Effector memory CD4-positive, alpha-beta T cell (primary cell): ENCODE results near the gene PLAAT1.

ENCODE experiments used
- DNase-seq, 3 donors: peaks; one replicate each; pipeline ENCODE4 v3.0.0-alpha.2; 2020
- H3K27ac ChIP-seq: 2 replicates; pipeline ENCODE4 v1.7.0; 2013; ENCODE audit warnings: mild to moderate bottlenecking, low read length, moderate library complexity; ENCODE audit not compliant: insufficient read depth, poor library complexity, severe bottlenecking
- H3K27me3 ChIP-seq: replicated peaks from 2 replicates; pipeline ENCODE4 v1.7.0; 2013; ENCODE audit warnings: mild to moderate bottlenecking, low read length; ENCODE audit not compliant: insufficient read depth, control insufficient read depth, poor library complexity, severe bottlenecking
- H3K36me3 ChIP-seq: 2 replicates; pipeline ENCODE4 v1.7.0; 2013; ENCODE audit warnings: mild to moderate bottlenecking, low read length, moderate library complexity; ENCODE audit not compliant: control insufficient read depth, insufficient read depth
- H3K4me1 ChIP-seq: 2 replicates; pipeline ENCODE4 v1.7.0; 2013; ENCODE audit warnings: low read length, mild to moderate bottlenecking; ENCODE audit not compliant: control insufficient read depth, insufficient read depth, poor library complexity, severe bottlenecking
- H3K4me3 ChIP-seq: 2 replicates; pipeline ENCODE4 v1.7.0; 2013; ENCODE audit warnings: low read length, low read depth, mild to moderate bottlenecking; ENCODE audit not compliant: insufficient read depth, poor library complexity, severe bottlenecking
- H3K9me3 ChIP-seq: 2 replicates; pipeline ENCODE4 v1.7.0; 2013; ENCODE audit warnings: mild to moderate bottlenecking, low read length, moderate library complexity; ENCODE audit not compliant: control insufficient read depth

Gene PLAAT1

GRCh38 chr3:193248848-193249468, 7.9 kb downstream of the PLAAT1 start:
- Histone ChIP-seq H3K4me3 (no peak overlapping the region), H3K4me1 (no peaks in the 10 kb centered on the region), H3K27ac (no peak overlapping the region), H3K9me3 (no peaks in the 10 kb centered on the region), H3K36me3 (no peaks in the 10 kb centered on the region), H3K27me3 (no peaks in the 10 kb centered on the region)
- DNase-seq = no peak

- H3K4me3 ChIP-seq = no peak overlapping the region
- no peaks in the 10 kb centered on the region for H3K4me1 ChIP-seq
- no peak overlapping the region for H3K27ac ChIP-seq
- H3K27me3 ChIP-seq = no peaks in the 10 kb centered on the region
- H3K9me3 ChIP-seq = no peaks in the 10 kb centered on the region
- DNase-seq = no peak
- H3K36me3 ChIP-seq = no peaks in the 10 kb centered on the region
These were observed 9.5 kb downstream of the PLAAT1 start for GRCh38 chr3:193250492-193250891.

- Histone ChIP-seq H3K9me3 (no peaks in the 10 kb centered on the region), H3K36me3 (no peaks in the 10 kb centered on the region), H3K27me3 (no peaks in the 10 kb centered on the region), H3K4me3 (no peak overlapping the region), H3K27ac (no peak overlapping the region), H3K4me1 (no peaks in the 10 kb centered on the region)
- no peak for DNase-seq
These were observed 13.1 kb downstream of the PLAAT1 start for GRCh38 chr3:193253986-193254660.

- no peaks in the 10 kb centered on the region for H3K27me3 ChIP-seq
- DNase-seq = no peak
- no peaks in the 10 kb centered on the region for H3K9me3 ChIP-seq
- no peak overlapping the region for H3K4me3 ChIP-seq
- no peak overlapping the region for H3K27ac ChIP-seq
- no peaks in the 10 kb centered on the region for H3K4me1 ChIP-seq
- H3K36me3 ChIP-seq = no peaks in the 10 kb centered on the region
These were observed 20.9 kb downstream of the PLAAT1 start for GRCh38 chr3:193261970-193262369.

- H3K27ac ChIP-seq = no peak overlapping the region
- no peaks in the 10 kb centered on the region for H3K9me3 ChIP-seq
- H3K36me3 ChIP-seq = no peaks in the 10 kb centered on the region
- no peak for DNase-seq
- H3K27me3 ChIP-seq = no peaks in the 10 kb centered on the region
- no peaks in the 10 kb centered on the region for H3K4me1 ChIP-seq
- H3K4me3 ChIP-seq = no peak overlapping the region
These were observed 21.7 kb downstream of the PLAAT1 start for GRCh38 chr3:193262707-193263106.

- no peak overlapping the region for H3K27ac ChIP-seq
- H3K9me3 ChIP-seq = no peaks in the 10 kb centered on the region
- no peaks in the 10 kb centered on the region for H3K36me3 ChIP-seq
- DNase-seq = no peak
- no peaks in the 10 kb centered on the region for H3K27me3 ChIP-seq
- H3K4me3 ChIP-seq = no peak overlapping the region
- no peaks in the 10 kb centered on the region for H3K4me1 ChIP-seq
These were observed 28.5 kb downstream of the PLAAT1 start for GRCh38 chr3:193269343-193270028.

- no peak for DNase-seq
- Histone ChIP-seq H3K36me3 (no peaks in the 10 kb centered on the region), H3K4me1 (no peaks in the 10 kb centered on the region), H3K4me3 (no peak overlapping the region), H3K27me3 (no peaks in the 10 kb centered on the region), H3K27ac (no peak overlapping the region), H3K9me3 (no peaks in the 10 kb centered on the region)
These were observed 29.4 kb downstream of the PLAAT1 start for GRCh38 chr3:193270451-193270850.

GRCh38 chr3:193271101-193271840, 30.2 kb downstream of the PLAAT1 start:
- Histone ChIP-seq H3K27ac (no peak overlapping the region), H3K36me3 (no peaks in the 10 kb centered on the region), H3K4me3 (no peak overlapping the region), H3K4me1 (no peaks in the 10 kb centered on the region), H3K27me3 (no peaks in the 10 kb centered on the region), H3K9me3 (no peaks in the 10 kb centered on the region)
- no peak for DNase-seq

- Histone ChIP-seq H3K4me1 (no peaks in the 10 kb centered on the region), H3K27ac (no peak overlapping the region), H3K36me3 (no peaks in the 10 kb centered on the region), H3K4me3 (no peak overlapping the region), H3K27me3 (no peaks in the 10 kb centered on the region), H3K9me3 (no peaks in the 10 kb centered on the region)
- no peak for DNase-seq
These were observed 51.4 kb downstream of the PLAAT1 start for GRCh38 chr3:193292386-193292785.

GRCh38 chr3:193295985-193296384, 55.0 kb downstream of the PLAAT1 start:
- Histone ChIP-seq H3K4me1 (no peaks in the 10 kb centered on the region), H3K27ac (no peak overlapping the region), H3K27me3 (no peaks in the 10 kb centered on the region), H3K4me3 (no peak overlapping the region), H3K9me3 (no peaks in the 10 kb centered on the region), H3K36me3 (no peaks in the 10 kb centered on the region)
- no peak for DNase-seq
